ELF-1 (cell line): ENCODE results near the gene LILRB4.
"Not testable (repeated sequence)": the region's sequence is repeated elsewhere in the genome, so short reads cannot be mapped to it uniquely, and the experiment has no call there.

Experiments used
- DNase-seq: peaks from one replicate; pipeline ENCODE4 v3.0.0-alpha.2; 2016; ENCODE audit warnings: low read depth, low spot score

Gene LILRB4

DNA sequence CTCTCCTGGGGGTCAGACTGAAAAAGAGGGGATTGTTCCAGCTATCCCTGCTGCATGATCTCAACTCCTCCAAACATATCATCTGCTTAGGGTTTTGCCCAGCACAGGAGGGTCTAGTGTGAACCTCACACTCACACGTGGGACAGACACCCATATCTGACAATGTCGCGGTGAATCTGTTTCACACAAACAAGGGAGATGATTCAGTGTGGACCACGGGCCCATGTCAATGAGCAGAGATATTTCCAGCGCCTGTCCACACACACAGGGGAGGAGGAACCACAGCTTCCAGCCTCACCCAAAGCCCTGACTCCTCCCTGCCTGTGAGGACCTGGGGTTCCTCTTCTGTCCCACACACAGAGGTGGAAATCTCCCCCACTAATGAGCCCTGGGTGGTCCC lies 31.9 kb downstream of the LILRB4 start:
- DNase-seq, result no peak

DNA sequence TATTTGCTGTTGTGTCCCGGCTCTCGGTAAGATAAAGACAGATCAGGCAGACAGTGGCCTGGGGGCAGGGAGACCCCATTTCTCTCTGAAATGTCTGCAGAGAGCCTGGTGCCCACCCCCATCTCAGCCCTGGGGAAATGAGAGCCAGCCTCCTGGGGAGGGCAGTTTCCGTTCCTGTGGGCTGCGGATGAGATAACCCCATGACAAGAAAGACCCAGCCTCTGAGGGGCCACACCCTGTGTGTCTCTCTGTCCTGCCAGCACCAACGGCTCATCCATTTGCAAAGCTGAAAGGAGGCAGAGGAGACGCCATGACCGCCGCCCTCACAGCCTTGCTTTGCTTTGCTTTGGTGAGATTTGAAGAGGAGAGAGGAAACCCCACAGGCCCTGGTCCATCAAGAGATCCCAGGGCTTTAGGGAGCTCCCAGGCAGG lies 33.3 kb downstream of the LILRB4 start:
- DNase-seq, result no peak

DNA sequence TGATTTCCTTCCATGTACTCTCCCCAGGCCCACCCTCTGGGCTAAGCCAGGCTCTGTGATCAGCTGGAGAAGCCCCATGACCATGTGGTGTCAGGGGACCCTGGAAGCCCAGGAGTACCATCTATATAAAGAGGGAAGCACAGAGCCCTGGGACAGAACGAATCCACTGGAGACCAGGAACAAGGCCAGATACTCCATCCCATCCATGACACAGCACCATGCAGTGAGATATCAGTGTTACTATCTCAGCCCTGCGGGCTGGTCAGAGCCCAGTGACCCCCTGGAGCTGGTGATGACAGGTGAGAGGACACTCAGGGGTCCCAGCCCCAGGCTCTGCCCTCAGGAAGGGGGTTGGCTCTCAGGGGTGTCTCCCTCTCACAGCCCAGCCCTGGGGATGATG lies 34.0 kb downstream of the LILRB4 start:
- no peak for DNase-seq

DNA sequence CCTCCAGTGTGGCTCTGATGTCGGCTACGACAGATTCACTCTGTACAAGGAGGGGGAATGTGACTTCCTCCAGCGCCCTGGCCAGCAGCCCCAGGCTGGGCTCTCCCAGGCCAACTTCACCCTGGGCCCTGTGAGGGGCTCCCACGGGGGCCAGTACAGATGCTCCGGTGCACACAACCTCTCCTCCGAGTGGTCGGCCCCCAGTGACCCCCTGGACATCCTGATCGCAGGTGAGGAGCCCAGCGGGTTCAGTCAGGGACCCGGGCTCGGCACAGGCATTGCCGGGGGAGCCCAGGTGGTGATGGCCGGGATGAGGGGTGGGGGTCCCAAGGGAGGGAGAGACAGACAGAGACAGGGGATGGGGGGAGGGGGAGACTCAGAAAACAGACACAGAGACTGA lies 34.9 kb downstream of the LILRB4 start:
- not testable (repeated sequence) for DNase-seq

DNA sequence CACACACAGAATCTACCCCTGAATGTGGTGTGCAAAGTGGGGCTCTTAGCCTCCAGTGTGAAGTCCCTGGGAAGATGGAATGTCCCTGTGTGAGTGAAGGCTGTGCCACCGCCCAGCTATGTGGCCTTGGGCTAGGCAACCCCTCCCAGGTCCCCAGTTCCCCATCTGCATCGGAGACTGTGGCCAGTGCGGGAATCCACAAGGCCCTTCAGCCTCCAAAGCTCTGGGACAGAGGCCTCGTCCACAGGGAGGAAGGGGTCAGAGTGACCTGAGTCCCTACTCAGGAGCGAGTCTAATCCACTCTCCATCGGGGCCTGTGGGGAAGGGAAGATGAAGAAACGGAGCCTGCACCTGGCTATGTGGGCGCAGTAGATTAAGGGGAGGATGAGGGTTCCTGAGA lies 42.1 kb downstream of the LILRB4 start:
- no peak for DNase-seq

DNA sequence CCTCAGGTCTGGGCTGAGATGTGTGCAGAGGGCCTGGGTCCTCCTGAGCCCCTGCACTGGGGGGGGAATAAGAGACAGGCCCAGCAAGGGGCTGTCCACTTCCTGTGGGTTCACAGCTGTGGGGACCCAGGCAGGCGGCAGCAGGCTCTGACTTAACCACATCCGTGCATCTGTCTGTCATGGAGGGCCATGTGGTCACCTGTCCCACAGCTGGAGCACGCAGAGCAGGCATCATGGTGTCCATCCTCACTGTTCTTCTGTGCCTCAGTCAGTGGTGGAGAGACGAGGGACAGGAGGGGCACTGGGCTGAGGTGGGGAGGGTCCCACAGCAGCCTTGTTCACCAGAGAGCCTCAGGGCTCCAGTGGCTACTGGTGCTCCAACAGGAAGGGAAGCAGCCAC lies 45.2 kb downstream of the LILRB4 start:
- DNase-seq, result no peak

DNA sequence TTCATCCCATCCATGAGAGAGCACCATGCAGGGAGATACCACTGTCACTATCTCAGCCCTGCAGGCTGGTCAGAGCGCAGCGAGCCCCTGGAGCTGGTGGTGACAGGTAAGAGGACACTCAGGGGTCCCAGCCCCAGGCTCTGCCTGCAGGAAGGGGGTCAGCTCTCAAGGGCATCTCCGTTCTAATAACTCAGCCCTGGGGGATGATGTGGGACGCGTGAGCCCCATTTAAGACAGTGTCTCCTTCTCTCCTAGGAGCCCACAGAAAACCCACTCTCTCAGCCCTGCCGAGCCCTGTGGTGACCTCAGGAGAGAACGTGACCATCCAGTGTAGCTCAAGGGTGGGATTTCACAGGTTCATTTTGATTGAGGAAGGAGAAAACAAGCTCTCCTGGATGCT lies 46.0 kb downstream of the LILRB4 start:
- DNase-seq, result no peak

DNA sequence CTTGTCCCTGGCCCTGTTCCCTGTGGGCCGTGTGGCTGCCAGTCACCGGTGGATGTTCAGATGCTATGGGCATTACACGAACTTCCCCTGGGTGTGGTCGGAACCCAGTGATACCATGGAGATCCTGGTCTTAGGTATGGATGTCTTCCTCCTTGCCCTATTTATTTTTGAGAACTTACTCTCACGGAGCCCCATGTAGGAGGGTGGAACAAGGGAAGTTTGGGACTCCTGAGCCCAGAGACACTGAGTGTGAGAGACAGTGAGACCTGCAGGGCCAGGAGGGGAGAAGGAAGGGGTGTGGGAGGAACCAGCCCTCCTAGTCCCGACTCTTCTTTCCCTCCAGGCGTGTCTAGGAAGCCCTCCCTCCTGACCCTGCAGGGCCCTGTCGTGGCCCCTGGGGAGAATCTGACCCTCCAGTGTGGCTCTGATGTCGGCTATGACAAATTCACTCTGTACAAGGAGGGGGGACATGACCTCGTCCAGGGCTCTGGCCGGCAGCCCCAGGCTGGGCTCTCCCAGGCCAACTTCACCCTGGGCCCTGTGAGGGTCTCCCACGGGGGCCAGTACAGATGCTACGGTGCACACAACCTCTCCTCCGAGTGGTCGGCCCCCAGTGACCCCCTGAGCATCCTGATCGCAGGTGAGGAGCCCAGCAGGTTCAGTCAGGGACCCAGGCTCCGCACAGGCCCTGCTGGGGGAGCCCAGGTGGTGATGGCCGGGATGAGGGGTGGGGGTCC lies 46.6 kb downstream of the LILRB4 start:
- no peak for DNase-seq

DNA sequence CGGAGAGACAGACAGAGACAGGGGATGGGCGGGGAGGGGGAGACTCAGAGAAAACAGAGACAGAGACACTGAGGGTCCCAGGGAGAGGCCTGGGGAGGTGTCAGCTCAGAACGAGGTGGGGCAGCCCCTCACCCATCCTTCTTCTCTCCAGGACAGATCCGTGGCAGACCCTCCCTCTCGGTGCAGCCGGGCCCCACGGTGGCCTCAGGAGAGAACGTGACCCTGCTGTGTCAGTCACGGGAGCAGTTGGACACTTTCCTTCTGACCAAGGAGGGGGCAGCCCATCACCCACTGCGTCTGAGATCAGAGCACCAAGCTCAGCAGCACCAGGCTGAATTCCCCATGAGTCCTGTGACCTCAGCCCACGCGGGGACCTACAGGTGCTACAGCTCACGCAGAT lies 47.2 kb downstream of the LILRB4 start:
- DNase-seq, result not testable (repeated sequence)
